ENCODE measurements around the gene TRPM4.
"Not testable (repeated sequence)": the region's sequence is repeated elsewhere in the genome, so short reads cannot be mapped to it uniquely, and the experiment has no call there.

The TRPM4 gene

GRCh38 chr19:49157445-49158224, at the start of gene TRPM4:
Gene TRPM4, plus strand, starts transcription at chr19:49157792. Its CDS starts 75 bp downstream, at chr19:49157867.
- no peak for DNase-seq (ENCODE audit: low read depth)

- no peak for DNase-seq (ENCODE audit: low read depth)
Observed at GRCh38 chr19:49109051-49109450, 48.5 kb upstream of the TRPM4 start.

- DNase-seq (ENCODE audit: low read depth): no peak
Observed at GRCh38 chr19:49109569-49110233, 47.9 kb upstream of the TRPM4 start.

- no peak for DNase-seq (ENCODE audit: low read depth)
Observed at GRCh38 chr19:49110567-49110966, 47.0 kb upstream of the TRPM4 start.

- no peak for DNase-seq (ENCODE audit: low read depth)
Observed at GRCh38 chr19:49111218-49111998, 46.2 kb upstream of the TRPM4 start.

- peak; percentile 72 for DNase-seq (ENCODE audit: low read depth)
Observed at GRCh38 chr19:49113762-49114629, 43.6 kb upstream of the TRPM4 start, which contains the start of gene LIN7B. Gene LIN7B, plus strand, starts transcription at chr19:49114370. Its CDS starts 35 bp downstream, at chr19:49114405.

- no peak for DNase-seq (ENCODE audit: low read depth)
Observed at GRCh38 chr19:49114630-49115363, 42.8 kb upstream of the TRPM4 start.

- no peak for DNase-seq (ENCODE audit: low read depth)
Observed at GRCh38 chr19:49116544-49116943, 41.0 kb upstream of the TRPM4 start.

- no peak for DNase-seq (ENCODE audit: low read depth)
Observed at GRCh38 chr19:49117677-49118564, 39.7 kb upstream of the TRPM4 start.

- DNase-seq (ENCODE audit: low read depth): peak; percentile 95
Observed at GRCh38 chr19:49118565-49119410, 38.8 kb upstream of the TRPM4 start, which contains the start of gene C19orf73. Gene C19orf73, minus strand, starts transcription at chr19:49119143. Its CDS starts 121 bp downstream, at chr19:49119022.

GRCh38 chr19:49119411-49120324, 37.9 kb upstream of the TRPM4 start, which contains the start of gene PPFIA3:
Gene PPFIA3, plus strand, starts transcription at chr19:49119544. Its CDS starts 8,330 bp downstream, at chr19:49127874.
- no peak for DNase-seq (ENCODE audit: low read depth)

- no peak for DNase-seq (ENCODE audit: low read depth)
Observed at GRCh38 chr19:49120325-49120683, 37.3 kb upstream of the TRPM4 start.

GRCh38 chr19:49120868-49121267, 36.7 kb upstream of the TRPM4 start:
- DNase-seq (ENCODE audit: low read depth): no peak

GRCh38 chr19:49121841-49122240, 35.8 kb upstream of the TRPM4 start:
- DNase-seq (ENCODE audit: low read depth): not testable (repeated sequence)

GRCh38 chr19:49123285-49123684, 34.3 kb upstream of the TRPM4 start:
- not testable (repeated sequence) for DNase-seq (ENCODE audit: low read depth)

GRCh38 chr19:49125025-49125731, 32.4 kb upstream of the TRPM4 start:
- DNase-seq (ENCODE audit: low read depth): no peak

GRCh38 chr19:49126575-49126974, 31.0 kb upstream of the TRPM4 start:
- no peak for DNase-seq (ENCODE audit: low read depth)
